Parathyroid adenoma (tissue), 2 donors: ENCODE results near the gene SRC.

Source experiments
- H2AFZ ChIP-seq: fragments of 300-600 bp; sonication (generic); one replicate; pipeline ENCODE4 v1.7.0; 2017; ENCODE audit warnings: antibody characterized with exemption, mild to moderate bottlenecking
- H3K27ac ChIP-seq: fragments of 300-600 bp; sonication (generic); one replicate; pipeline ENCODE4 v1.7.0; 2017
- H3K27me3 ChIP-seq: fragments of 300-600 bp; sonication (generic); one replicate; pipeline ENCODE4 v1.7.0; 2017; ENCODE audit warnings: low read length; ENCODE audit not compliant: control insufficient read depth, insufficient read depth
- H3K36me3 ChIP-seq: fragments of 300-600 bp; sonication (generic); one replicate; pipeline ENCODE4 v1.7.0; 2017; ENCODE audit warnings: low read length; ENCODE audit not compliant: control insufficient read depth, insufficient read depth
- H3K4me1 ChIP-seq: fragments of 300-600 bp; sonication (generic); one replicate; pipeline ENCODE4 v1.7.0; 2017; ENCODE audit warnings: control low read depth
- H3K4me2 ChIP-seq: fragments of 300-600 bp; sonication (generic); one replicate; pipeline ENCODE4 v1.7.0; 2017; ENCODE audit warnings: low read length
- H3K4me3 ChIP-seq: fragments of 300-600 bp; sonication (generic); one replicate; pipeline ENCODE4 v1.7.0; 2017; ENCODE audit warnings: low read depth, low read length
- H3K79me2 ChIP-seq: fragments of 300-600 bp; sonication (generic); one replicate; pipeline ENCODE4 v1.7.0; 2017; ENCODE audit warnings: control low read depth
- H3K9ac ChIP-seq: fragments of 300-600 bp; sonication (generic); one replicate; pipeline ENCODE4 v1.7.0; 2017; ENCODE audit warnings: mild to moderate bottlenecking
- H3K9me3 ChIP-seq: fragments of 300-600 bp; sonication (generic); one replicate; pipeline ENCODE4 v1.7.0; 2017; ENCODE audit warnings: low read length; ENCODE audit not compliant: control insufficient read depth
- CTCF ChIP-seq: fragments of 300-600 bp; sonication (generic); IDR thresholded peaks from one replicate; pipeline ENCODE4 v1.7.0; 2017; ENCODE audit warnings: antibody characterized with exemption, mild to moderate bottlenecking
- donor health status: primary hyperparathyroidism.

The SRC gene

GRCh38 chr20:37382482-37383120 lies 36.7 kb downstream of the SRC start:
- no peak overlapping the region for H3K27ac ChIP-seq
- TF ChIP-seq CTCF: no peak
- H3K27me3 ChIP-seq: no peaks in the 10 kb centered on the region
- peaks cover 3% of the 10 kb centered on the region for H3K79me2 ChIP-seq
- no peak overlapping the region for H3K4me3 ChIP-seq
- no peak overlapping the region for H2AFZ ChIP-seq
- no peaks in the 10 kb centered on the region for H3K4me1 ChIP-seq
- no peaks in the 10 kb centered on the region for H3K36me3 ChIP-seq
- no peak overlapping the region for H3K4me2 ChIP-seq
- H3K9me3 ChIP-seq: no peaks in the 10 kb centered on the region
- H3K9ac ChIP-seq: no peak overlapping the region

GRCh38 chr20:37383229-37383989 lies 37.5 kb downstream of the SRC start:
- H3K27ac ChIP-seq: no peak overlapping the region
- no peaks in the 10 kb centered on the region for H3K36me3 ChIP-seq
- H3K27me3 ChIP-seq: no peaks in the 10 kb centered on the region
- peaks cover 3% of the 10 kb centered on the region for H3K79me2 ChIP-seq
- TF ChIP-seq CTCF: no peak
- no peaks in the 10 kb centered on the region for H3K4me1 ChIP-seq
- no peak overlapping the region for H2AFZ ChIP-seq
- H3K9me3 ChIP-seq: no peaks in the 10 kb centered on the region
- H3K4me2 ChIP-seq: no peak overlapping the region
- H3K9ac ChIP-seq: no peak overlapping the region
- no peak overlapping the region for H3K4me3 ChIP-seq

GRCh38 chr20:37384683-37385174 lies 38.8 kb downstream of the SRC start:
- Histone ChIP-seq H3K36me3 (no peaks in the 10 kb centered on the region), H2AFZ (peak overlapping the region; percentile 8), H3K4me3 (no peak overlapping the region), H3K9me3 (no peaks in the 10 kb centered on the region), H3K9ac (no peak overlapping the region), H3K79me2 (peaks cover 3% of the 10 kb centered on the region), H3K4me1 (no peaks in the 10 kb centered on the region), H3K4me2 (no peak overlapping the region), H3K27me3 (no peaks in the 10 kb centered on the region), H3K27ac (no peak overlapping the region)
- TF ChIP-seq CTCF: peak; percentile 90

DNA sequence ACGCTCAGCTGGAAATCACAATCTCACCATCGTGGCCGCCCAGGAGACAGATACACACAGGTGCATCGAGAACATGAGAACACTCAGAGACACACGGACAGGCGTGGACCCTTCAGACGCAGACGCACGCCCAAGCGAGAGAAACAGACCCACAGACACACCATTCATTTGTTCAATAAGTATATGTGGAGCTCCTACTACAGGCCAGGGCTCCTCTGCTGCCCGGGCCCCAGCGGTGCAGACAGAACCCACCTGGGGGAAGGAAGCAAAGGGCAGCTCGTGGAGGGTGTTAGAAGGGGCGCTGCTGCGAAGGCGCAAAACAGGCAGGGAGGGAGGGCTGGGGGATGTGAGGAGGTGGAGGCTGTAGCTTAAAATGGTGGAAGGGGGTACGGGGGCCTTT lies 39.2 kb downstream of the SRC start:
- H3K36me3 ChIP-seq: no peaks in the 10 kb centered on the region
- no peaks in the 10 kb centered on the region for H3K4me1 ChIP-seq
- peaks cover 3% of the 10 kb centered on the region for H3K79me2 ChIP-seq
- H2AFZ ChIP-seq: no peak overlapping the region
- H3K9me3 ChIP-seq: no peaks in the 10 kb centered on the region
- no peak overlapping the region for H3K27ac ChIP-seq
- no peaks in the 10 kb centered on the region for H3K27me3 ChIP-seq
- H3K9ac ChIP-seq: no peak overlapping the region
- H3K4me3 ChIP-seq: no peak overlapping the region
- H3K4me2 ChIP-seq: no peak overlapping the region
- no peak for TF ChIP-seq CTCF
